ENCODE results near the gene NADK. TPM values are rescaled to one million over a fixed set of nuclear protein-coding genes. Genes with fewer than 3 reads are reported as not detected.

Gene NADK
- total RNA-seq, 1 donor from 2014 or later: 44.6 TPM

- no peak for DNase-seq
Measured at GRCh38 chr1:1786836-1787605, 8.8 kb upstream of the NADK start.

GRCh38 chr1:1785666-1786065 is 7.4 kb upstream of the NADK start:
- DNase-seq: no peak

- DNase-seq: no peak
Measured at GRCh38 chr1:1784933-1785332, 6.7 kb upstream of the NADK start.

GRCh38 chr1:1783320-1783719 is 5.0 kb upstream of the NADK start:
- no peak for DNase-seq

GRCh38 chr1:1782399-1783221 is 4.3 kb upstream of the NADK start:
- DNase-seq: peak; percentile 68

GRCh38 chr1:1781526-1781903 is 3.2 kb upstream of the NADK start:
- no peak for DNase-seq

- DNase-seq: no peak
Measured at GRCh38 chr1:1780598-1781525, 2.6 kb upstream of the NADK start.

GRCh38 chr1:1779691-1780597 is 1.7 kb upstream of the NADK start:
- no peak for DNase-seq

GRCh38 chr1:1779320-1779675 is 1.0 kb upstream of the NADK start:
- DNase-seq: no peak

GRCh38 chr1:1778663-1779319 is 521 bp upstream of the NADK start:
- peak; percentile 27 for DNase-seq

- peak; percentile 40 for DNase-seq
Measured at GRCh38 chr1:1777583-1777899, 729 bp downstream of the NADK start.

GRCh38 chr1:1776672-1777582 is 1.3 kb downstream of the NADK start:
- peak; percentile 28 for DNase-seq

- no peak for DNase-seq
Measured at GRCh38 chr1:1775327-1776226, 2.7 kb downstream of the NADK start.

GRCh38 chr1:1773874-1774273 is 4.4 kb downstream of the NADK start:
- DNase-seq: no peak

- no peak for DNase-seq
Measured at GRCh38 chr1:1771096-1771495, 7.2 kb downstream of the NADK start.

GRCh38 chr1:1770102-1770501 is 8.2 kb downstream of the NADK start:
- DNase-seq: no peak

- DNase-seq: no peak
Measured at GRCh38 chr1:1768249-1768992, 9.8 kb downstream of the NADK start.

- DNase-seq: no peak
Measured at GRCh38 chr1:1764876-1765470, 13.3 kb downstream of the NADK start.

Data from dermis blood vessel endothelial cell (primary cell).